HG02678 (cell line): ENCODE measurements around the gene NCBP3.
"Not testable (repeated sequence)": the region's sequence is repeated elsewhere in the genome, so short reads cannot be mapped to it uniquely, and the experiment has no call there.

ENCODE experiments used
- ATAC-seq: cut with Tn5 transposase; IDR thresholded peaks from one replicate; pipeline ENCODE4 v1.9.1; 2021; ENCODE audit warnings: mild to moderate bottlenecking, moderate library complexity; ENCODE audit not compliant: unreplicated experiment

NCBP3 gene

GRCh38 chr17:3882276-3882675 is 36.2 kb upstream of the NCBP3 start:
- ATAC-seq = no peak

- ATAC-seq = no peak
Observed at GRCh38 chr17:3880983-3881382, 34.9 kb upstream of the NCBP3 start.

GRCh38 chr17:3879591-3880417 is 33.8 kb upstream of the NCBP3 start:
- ATAC-seq = no peak

GRCh38 chr17:3879186-3879585 is 33.1 kb upstream of the NCBP3 start:
- no peak for ATAC-seq

- ATAC-seq = no peak
Observed at GRCh38 chr17:3877220-3877619, 31.2 kb upstream of the NCBP3 start.

GRCh38 chr17:3875317-3875716 is 29.3 kb upstream of the NCBP3 start:
- ATAC-seq = no peak

- no peak for ATAC-seq
Observed at GRCh38 chr17:3873862-3874261, 27.8 kb upstream of the NCBP3 start.

GRCh38 chr17:3870871-3871306 is 24.8 kb upstream of the NCBP3 start:
- no peak for ATAC-seq

- ATAC-seq = no peak
Observed at GRCh38 chr17:3867606-3868005, 21.6 kb upstream of the NCBP3 start.

GRCh38 chr17:3867106-3867505 is 21.1 kb upstream of the NCBP3 start:
- ATAC-seq = no peak

GRCh38 chr17:3866276-3866675 is 20.2 kb upstream of the NCBP3 start:
- no peak for ATAC-seq

- no peak for ATAC-seq
Observed at GRCh38 chr17:3865176-3865575, 19.1 kb upstream of the NCBP3 start.

- ATAC-seq = no peak
Observed at GRCh38 chr17:3864534-3864933, 18.5 kb upstream of the NCBP3 start.

- no peak for ATAC-seq
Observed at GRCh38 chr17:3861761-3862681, 16.0 kb upstream of the NCBP3 start.

GRCh38 chr17:3860939-3861700 is 15.1 kb upstream of the NCBP3 start:
- ATAC-seq = no peak

- no peak for ATAC-seq
Observed at GRCh38 chr17:3859940-3860339, 13.9 kb upstream of the NCBP3 start.

GRCh38 chr17:3857261-3858105 is 11.4 kb upstream of the NCBP3 start:
- no peak for ATAC-seq

- not testable (repeated sequence) for ATAC-seq
Observed at GRCh38 chr17:3854204-3854603, 8.2 kb upstream of the NCBP3 start.

- ATAC-seq = no peak
Observed at GRCh38 chr17:3852561-3852960, 6.5 kb upstream of the NCBP3 start.

GRCh38 chr17:3851461-3852100 is 5.5 kb upstream of the NCBP3 start:
- no peak for ATAC-seq
